Adrenal gland (tissue), 12 donors: ENCODE results near the gene REEP1. TPM values are rescaled to one million over a fixed set of nuclear protein-coding genes. Genes with fewer than 3 reads are reported as not detected.
"Not testable (repeated sequence)": the region's sequence is repeated elsewhere in the genome, so short reads cannot be mapped to it uniquely, and the experiment has no call there.

Experiments
- DNase-seq, 7 donors: peaks; one replicate each; pipeline ENCODE4 v3.0.0-alpha.2; 2019 to 2020
- H3K27ac ChIP-seq, 5 donors: fragments of 200-600 bp; sonication (generic) in 4 of 5; 1 replicate in 3 of 5; 2 replicates in 2 of 5; pipeline versions ENCODE4 v1.5.1 to v1.8.0; 2016 to 2020; ENCODE audit warnings: mild to moderate bottlenecking in 1 of 5
- H3K27me3 ChIP-seq: fragments of 200-600 bp; 2 replicates; pipeline ENCODE4 v1.8.0; 2021
- H3K36me3 ChIP-seq, 2 donors: fragments of 200-600 bp; replicated peaks in 1 of 2; 1 replicate in 1 of 2; 2 replicates in 1 of 2; pipeline versions ENCODE4 v1.5.1 to v1.8.0; 2018 to 2022
- H3K4me1 ChIP-seq, 2 donors: fragments of 200-600 bp; replicated peaks in 1 of 2; 1 replicate in 1 of 2; 2 replicates in 1 of 2; pipeline versions ENCODE4 v1.5.1 to v1.8.0; 2018 to 2021
- H3K4me3 ChIP-seq, 4 donors: fragments of 200-600 bp; sonication (generic) in 3 of 4; one replicate each; pipeline ENCODE4 v1.5.1; 2016 to 2018
- H3K9me3 ChIP-seq, 3 donors: fragments of 200-600 bp; sonication (generic) in 1 of 3; replicated peaks in 1 of 3; 1 replicate in 2 of 3; 2 replicates in 1 of 3; pipeline versions ENCODE4 v1.5.1 to v1.8.0; 2016 to 2021
- POLR2A ChIP-seq, 2 donors: fragments of 450-650 bp; IDR thresholded peaks; one replicate each; pipeline ENCODE4 v1.6.1; 2017; ENCODE audit warnings: antibody characterized with exemption in 2 of 2, mild to moderate bottlenecking in 2 of 2, moderate library complexity in 1 of 2
- WGBS, 4 donors: extraction: QIAGEN DNeasy Blood & Tissue Kit in 2 of 4; methylation state at CpG; one replicate each; pipeline versions ENCODE4 v1.1.5 to v1.1.7; 2013 to 2017; 5-methylcytosine and 5-hydroxymethylcytosine counted together
- intact Hi-C, 2 donors: fragments of 100-400 bp; cut with DNase I; formaldehyde crosslinking; loops; one replicate each; pipeline versions ENCODE4 v1.14.1 to v1.15.0; 2022 to 2023
- polyA plus RNA-seq, 3 donors: library from polyadenylated mRNA; stranded (reverse); fragments of 200-250 nt in 2 of 3; fragments of 350-450 nt in 1 of 3; fragmentation: Illumina TruSeq in 1 of 3; extraction: RNeasy Lipid Tissue Mini Kit (QIAGEN cat#74804) in 1 of 3; gene quantifications; one replicate each; pipeline ENCODE4 v1.2.3, GENCODE V29; 2013 to 2014
- total RNA-seq, 9 donors: library from RNA; depleted of rRNA in 4 of 9; stranded (reverse); fragments of >200 nt in 4 of 9; fragments of 120-200 nt in 1 of 9; fragmentation: NEBNext Ultra II Directional in 1 of 9; extraction: Animal tissue kit (Norgen Biotek cat#: 25700) in 1 of 9; gene quantifications; one replicate each; pipeline versions ENCODE4 v1.1.0 to v1.2.4, GENCODE V29; 2013 to 2023
- TF ChIP-seq, protein P1 (sequence below), 6 experiments: fragments of 450-650 bp in 4 of 6; fragments of 200-600 bp in 2 of 6; sonication (generic) in 1 of 6; IDR thresholded peaks; 1 replicate in 5 of 6; 2 replicates in 1 of 6; pipeline versions ENCODE4 v1.5.1 to v1.8.0; 2016 to 2021; ENCODE audit warnings: antibody characterized with exemption in 6 of 6, mild to moderate bottlenecking in 2 of 6, moderate library complexity in 1 of 6
- donor health status: healthy with polysubstance abuse.
- donor health status: Bipolar disorder and iron deficiency.
- donor health status: DM: yes; HTN: yes; CAD: no.
- donor health status: DM: no; HTN: no; CAD: no.
- donor health status: DM: no; HTN: no; CAD: no.
- donor health status: DM: yes; HTN: yes; CAD: no.

REEP1 gene
- total and polyA plus RNA-seq, 12 donors, result 0.36 to 9.3 (median 3.1) TPM

- Histone ChIP-seq H3K4me1 (no peaks in the 10 kb centered on the region), H3K9me3 (no peaks in the 10 kb centered on the region), H3K27ac (no peak overlapping the region), H3K27me3 (no peaks in the 10 kb centered on the region), H3K4me3 (no peak overlapping the region), H3K36me3 (no peaks in the 10 kb centered on the region)
- TF ChIP-seq, protein P1, sequence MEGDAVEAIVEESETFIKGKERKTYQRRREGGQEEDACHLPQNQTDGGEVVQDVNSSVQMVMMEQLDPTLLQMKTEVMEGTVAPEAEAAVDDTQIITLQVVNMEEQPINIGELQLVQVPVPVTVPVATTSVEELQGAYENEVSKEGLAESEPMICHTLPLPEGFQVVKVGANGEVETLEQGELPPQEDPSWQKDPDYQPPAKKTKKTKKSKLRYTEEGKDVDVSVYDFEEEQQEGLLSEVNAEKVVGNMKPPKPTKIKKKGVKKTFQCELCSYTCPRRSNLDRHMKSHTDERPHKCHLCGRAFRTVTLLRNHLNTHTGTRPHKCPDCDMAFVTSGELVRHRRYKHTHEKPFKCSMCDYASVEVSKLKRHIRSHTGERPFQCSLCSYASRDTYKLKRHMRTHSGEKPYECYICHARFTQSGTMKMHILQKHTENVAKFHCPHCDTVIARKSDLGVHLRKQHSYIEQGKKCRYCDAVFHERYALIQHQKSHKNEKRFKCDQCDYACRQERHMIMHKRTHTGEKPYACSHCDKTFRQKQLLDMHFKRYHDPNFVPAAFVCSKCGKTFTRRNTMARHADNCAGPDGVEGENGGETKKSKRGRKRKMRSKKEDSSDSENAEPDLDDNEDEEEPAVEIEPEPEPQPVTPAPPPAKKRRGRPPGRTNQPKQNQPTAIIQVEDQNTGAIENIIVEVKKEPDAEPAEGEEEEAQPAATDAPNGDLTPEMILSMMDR (IDR thresholded peaks at IDR 0.05), result no peak
- no peak for TF ChIP-seq POLR2A (IDR thresholded peaks at IDR 0.05)
- peak in 1 of 7 donors; percentile 40 for DNase-seq
- intact Hi-C loops, result no loop called here
- 88 to 90% (median 88%) methylated on average over 13 to 15 of the region's 15 CpGs; no CpG with 5 or more reads in 1 of the 4 donors for WGBS, 4 donors
These were observed 105.0 kb downstream of the REEP1 start for GRCh38 chr2:86232373-86232784.

GRCh38 chr2:86231680-86232372 lies 105.6 kb downstream of the REEP1 start:
- H3K36me3 ChIP-seq, result no peaks in the 10 kb centered on the region
- intact Hi-C loops, result no loop called here
- H3K4me1 ChIP-seq, result no peaks in the 10 kb centered on the region
- no peak overlapping the region for H3K4me3 ChIP-seq
- no peaks in the 10 kb centered on the region for H3K9me3 ChIP-seq
- no peaks in the 10 kb centered on the region for H3K27me3 ChIP-seq
- H3K27ac ChIP-seq, result no peak overlapping the region
- WGBS, 4 donors, result 88 to 90% (median 89%) methylated on average over 8 to 13 of the region's 13 CpGs
- DNase-seq, result peak in 1 of 7 donors; percentile 46
- TF ChIP-seq POLR2A (IDR thresholded peaks at IDR 0.05), result no peak
- TF ChIP-seq, protein P1 (IDR thresholded peaks at IDR 0.05), result no peak

- no peak for DNase-seq
- Histone ChIP-seq H3K9me3 (no peaks in the 10 kb centered on the region), H3K27ac (no peak overlapping the region), H3K4me3 (no peak overlapping the region), H3K27me3 (no peaks in the 10 kb centered on the region), H3K36me3 (no peaks in the 10 kb centered on the region), H3K4me1 (no peaks in the 10 kb centered on the region)
- 74 to 90% (median 81%) methylated on average over 3 to 5 of the region's 5 CpGs for WGBS, 4 donors
- TF ChIP-seq POLR2A (IDR thresholded peaks at IDR 0.05), result no peak
- TF ChIP-seq, protein P1 (IDR thresholded peaks at IDR 0.05), result no peak
- intact Hi-C loops, result no loop called here
These were observed 106.5 kb downstream of the REEP1 start for GRCh38 chr2:86230961-86231360.

DNA sequence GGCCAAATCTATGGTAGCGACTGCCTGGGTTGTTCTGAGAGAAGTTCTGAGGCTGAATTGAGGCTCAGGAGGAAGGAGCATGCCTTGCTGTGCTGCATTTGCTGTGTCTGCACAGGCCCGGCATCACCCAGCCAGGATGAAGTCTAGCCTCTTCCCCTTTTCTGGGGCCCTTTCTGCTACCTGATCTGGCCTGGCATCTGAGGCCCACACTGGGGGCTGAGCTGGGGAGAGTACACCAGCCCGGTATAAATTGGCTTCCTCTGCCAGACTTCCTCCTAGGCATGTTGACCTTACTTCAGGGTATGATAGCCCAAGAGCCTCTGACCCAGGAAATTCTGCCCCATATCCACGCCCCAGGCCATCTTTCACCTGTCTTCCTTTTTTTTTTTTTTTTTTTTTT lies 108.2 kb downstream of the REEP1 start:
- TF ChIP-seq POLR2A (IDR thresholded peaks at IDR 0.05), result no peak
- TF ChIP-seq, protein P1 (IDR thresholded peaks at IDR 0.05), result no peak
- H3K36me3 ChIP-seq, result no peaks in the 10 kb centered on the region
- no peak overlapping the region for H3K27ac ChIP-seq
- WGBS, 4 donors, result 56 to 81% (median 74%) methylated on average over 4 of the region's 4 CpGs
- intact Hi-C loops, result no loop called here
- H3K27me3 ChIP-seq, result no peaks in the 10 kb centered on the region
- no peaks in the 10 kb centered on the region for H3K9me3 ChIP-seq
- no peak overlapping the region for H3K4me3 ChIP-seq
- DNase-seq, result no peak
- peaks cover 0 to under 1% of the 10 kb centered on the region in 2 donors for H3K4me1 ChIP-seq

DNA sequence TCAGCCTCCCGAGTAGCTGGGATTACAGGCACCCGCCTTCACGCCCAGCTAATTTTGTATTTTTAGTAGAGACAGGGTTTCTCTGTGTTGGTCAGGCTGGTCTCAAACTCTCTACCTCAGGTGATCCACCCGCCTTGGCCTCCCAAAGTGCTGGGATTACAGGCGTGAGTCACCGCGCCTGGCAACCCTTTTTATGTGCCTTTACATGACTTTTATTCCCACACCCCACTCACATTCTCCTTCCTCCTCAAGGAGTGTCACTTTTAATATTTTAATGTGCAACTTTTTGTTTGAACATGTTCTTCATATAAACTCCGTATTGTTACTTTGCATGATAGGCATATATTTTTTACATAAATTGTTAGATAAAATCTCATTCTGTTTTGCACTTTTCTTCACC lies 108.9 kb downstream of the REEP1 start:
- intact Hi-C loops, DNase-seq, H3K27me3 ChIP-seq, H3K4me1 ChIP-seq, H3K27ac ChIP-seq, H3K4me3 ChIP-seq, H3K9me3 ChIP-seq, H3K36me3 ChIP-seq: not testable (repeated sequence)
- 91 to 97% (median 93%) methylated on average over 8 of the region's 8 CpGs for WGBS, 4 donors
